ENCODE results near the gene RNF224. TPM values are rescaled to one million over a fixed set of nuclear protein-coding genes. Genes with fewer than 3 reads are reported as not detected.
A peak's percentile ranks its signal among the peaks of the same experiment; 100 is the strongest.

Gene RNF224
- total and polyA plus RNA-seq, 10 of the 15 experiments (the other 5 are each of a cell fraction or from before 2014, with no cell fraction given): not detected

GRCh38 chr9:137194909-137195308 is 32.4 kb upstream of the RNF224 start:
- Histone ChIP-seq H3K4me1 (ENCODE audit: control insufficient read depth, insufficient read depth, low read length) (peaks cover 6% of the 10 kb centered on the region), H3K27me3 (replicated peaks in 1 of 2; ENCODE audit: control insufficient read depth in 2 of 2, insufficient read depth in 2 of 2, low read length in 1 of 2) (no peaks in the 10 kb centered on the region), H2AFZ (ENCODE audit: control insufficient read depth, low read depth, low read length) (no peak overlapping the region), H3K4me2 (ENCODE audit: control insufficient read depth, insufficient read depth) (0 out of 2 replicates have a peak overlapping the region, but pooled peaks have one; percentile 3), H3K9me3 (replicated peaks; ENCODE audit: control insufficient read depth, insufficient read depth, low read length) (no peaks in the 10 kb centered on the region), H3K27ac (ENCODE audit: control insufficient read depth, insufficient read depth) (no peak overlapping the region), H3K36me3 (ENCODE audit: control insufficient read depth in 2 of 2, insufficient read depth in 2 of 2, low read length in 1 of 2) (peaks cover 0 to 7% of the 10 kb centered on the region in 2 experiments; a peak in 2 of 4 replicates), H3K79me2 (ENCODE audit: control insufficient read depth, insufficient read depth, low read length) (peaks cover 6% of the 10 kb centered on the region), H3K4me3 (no peak overlapping the region), H4K20me1 (ENCODE audit: control insufficient read depth, insufficient read depth) (peaks cover under 1% of the 10 kb centered on the region; the same call in 1 of the 2 replicates), H3K9ac (ENCODE audit: control insufficient read depth, insufficient read depth, low read length) (no peak overlapping the region)
- RAD21 ChIA-PET (ENCODE audit: unreplicated experiment): no interaction called here
- POLR2A ChIA-PET: interaction anchor here (2.8 kb wide), 1 partner anchor 29 kb away, joined by 10 read pairs; the partner anchor contains the start of gene CYSRT1
- DNase-seq (ENCODE audit: low read depth, low spot score) (no peak), FAIRE-seq (no peak), ATAC-seq (no peak)
- no TSS peak for BruUV-seq (replicated peaks)
- in situ Hi-C loops (cut with MboI) (no loop called here), intact Hi-C loops (cut with micrococcal nuclease; ENCODE audit: unreplicated experiment) (no loop called here)
- SMC1A ChIA-PET (ENCODE audit: uncharacterized antibody, unreplicated experiment): no interaction called here
- WGBS (ENCODE audit: insufficient coverage, insufficient replicate concordance, low lambda C conversion rate, missing lambda C conversion rate): 91% methylated on average over 9 of the region's 10 CpGs
- CTCF ChIA-PET: interaction anchor here (0.6 to 1.1 kb wide), 3 partner anchors 42 to 166 kb away, joined by 3 to 5 read pairs (median 3); no protein-coding TSS in a partner anchor
- TF ChIP-seq IRF4 (IDR thresholded peaks at IDR 0.05; ENCODE audit: low read depth, low read length) (no peak), NBN (IDR thresholded peaks at IDR 0.05) (no peak), RBBP5 (conservative IDR thresholded peaks at IDR 0.05) (no peak), RAD51 (IDR thresholded peaks at IDR 0.05) (no peak), SMARCA5 (IDR thresholded peaks at IDR 0.05) (no peak), REST (IDR thresholded peaks at IDR 0.05; ENCODE audit: low read depth, low read length) (no peak), GATAD2B (conservative IDR thresholded peaks at IDR 0.05; ENCODE audit: low read depth) (no peak), ATF2 (IDR thresholded peaks at IDR 0.05; ENCODE audit: low read length) (no peak), SMAD1 (IDR thresholded peaks at IDR 0.05; ENCODE audit: low read depth, partially characterized antibody) (no peak), CEBPZ (IDR thresholded peaks at IDR 0.05; ENCODE audit: low read depth, low read length) (no peak), ATF3 (IDR thresholded peaks at IDR 0.05; ENCODE audit: borderline replicate concordance, extremely low read depth, low read depth, low read length) (no peak), IKZF2 (IDR thresholded peaks at IDR 0.05) (no peak)
- TF ChIP-seq, protein P1, sequence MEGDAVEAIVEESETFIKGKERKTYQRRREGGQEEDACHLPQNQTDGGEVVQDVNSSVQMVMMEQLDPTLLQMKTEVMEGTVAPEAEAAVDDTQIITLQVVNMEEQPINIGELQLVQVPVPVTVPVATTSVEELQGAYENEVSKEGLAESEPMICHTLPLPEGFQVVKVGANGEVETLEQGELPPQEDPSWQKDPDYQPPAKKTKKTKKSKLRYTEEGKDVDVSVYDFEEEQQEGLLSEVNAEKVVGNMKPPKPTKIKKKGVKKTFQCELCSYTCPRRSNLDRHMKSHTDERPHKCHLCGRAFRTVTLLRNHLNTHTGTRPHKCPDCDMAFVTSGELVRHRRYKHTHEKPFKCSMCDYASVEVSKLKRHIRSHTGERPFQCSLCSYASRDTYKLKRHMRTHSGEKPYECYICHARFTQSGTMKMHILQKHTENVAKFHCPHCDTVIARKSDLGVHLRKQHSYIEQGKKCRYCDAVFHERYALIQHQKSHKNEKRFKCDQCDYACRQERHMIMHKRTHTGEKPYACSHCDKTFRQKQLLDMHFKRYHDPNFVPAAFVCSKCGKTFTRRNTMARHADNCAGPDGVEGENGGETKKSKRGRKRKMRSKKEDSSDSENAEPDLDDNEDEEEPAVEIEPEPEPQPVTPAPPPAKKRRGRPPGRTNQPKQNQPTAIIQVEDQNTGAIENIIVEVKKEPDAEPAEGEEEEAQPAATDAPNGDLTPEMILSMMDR (IDR thresholded peaks at IDR 0.05 in 2 of 3, conservative IDR thresholded peaks at IDR 0.05 in 1 of 3; ENCODE audit: control insufficient read depth in 2 of 3, extremely low read depth in 1 of 3, insufficient read depth in 1 of 3, low read depth in 3 of 3, low read length in 3 of 3): no peak

All from GM12878 (cell line).